Vagina (tissue), 2 donors: Measurements from ENCODE around the gene SLC28A3.

Experiments used
- CTCF ChIP-seq, 3 experiments: fragments of 450-650 bp in 2 of 3; fragments of 200-600 bp in 1 of 3; sonication (generic) in 1 of 3; IDR thresholded peaks; one replicate each; pipeline ENCODE4 v1.5.1; 2017 to 2019; ENCODE audit warnings: antibody characterized with exemption in 3 of 3, mild to moderate bottlenecking in 2 of 3, moderate library complexity in 2 of 3
- POLR2A ChIP-seq, 2 donors: fragments of 450-650 bp; IDR thresholded peaks; one replicate each; pipeline ENCODE4 v1.6.1; 2017; ENCODE audit warnings: antibody characterized with exemption in 2 of 2, mild to moderate bottlenecking in 2 of 2, moderate library complexity in 2 of 2
- POLR2AphosphoS5 ChIP-seq, 2 donors: sonication (generic); formaldehyde crosslinking; IDR thresholded peaks; one replicate each; pipeline ENCODE4 v1.9.0; 2017; ENCODE audit warnings: antibody characterized with exemption in 2 of 2, mild to moderate bottlenecking in 2 of 2, low read depth in 1 of 2; ENCODE audit not compliant: insufficient read depth in 1 of 2

GRCh38 chr9:84276741-84277140 lies 63.8 kb downstream of the SLC28A3 start:
- TF ChIP-seq POLR2A (IDR thresholded peaks at IDR 0.05) (no peak), CTCF (IDR thresholded peaks at IDR 0.05) (no peak), POLR2AphosphoS5 (IDR thresholded peaks at IDR 0.05; ENCODE audit: insufficient read depth in 1 of 2, low read depth in 1 of 2) (no peak)
